ENCODE results near the gene KPNA6. TPM values are rescaled to one million over a fixed set of nuclear protein-coding genes. Genes with fewer than 3 reads are reported as not detected.

KPNA6 gene
- total RNA-seq, 1 experiment from 2014 or later = 114 TPM

DNA sequence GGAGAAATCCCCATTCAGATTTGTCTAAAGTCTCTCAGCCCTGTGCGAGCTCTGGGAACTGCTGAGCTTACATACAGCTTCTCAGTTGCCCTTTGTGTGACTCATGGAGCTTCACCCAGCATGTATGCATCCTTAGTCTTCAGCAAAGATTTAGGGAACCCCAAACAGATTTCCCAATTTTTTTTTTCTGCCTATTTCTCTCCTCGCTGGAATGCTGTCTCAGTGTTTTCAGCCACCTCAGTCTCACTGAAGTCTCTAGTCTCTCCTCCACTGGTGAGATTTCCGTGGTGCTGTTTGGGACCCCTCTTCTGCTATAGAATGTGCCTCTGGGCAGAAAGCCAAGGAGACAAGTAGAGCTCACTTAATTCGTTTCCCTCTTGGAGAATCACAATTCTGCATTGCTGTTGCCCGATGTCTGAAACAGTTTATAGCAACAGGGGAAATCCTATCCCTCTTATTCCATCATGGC, 43.5 kb downstream of the KPNA6 start:
- no peak overlapping the region for H3K23ac ChIP-seq (ENCODE audit: insufficient read length, low read depth, low read length)
- H3K9ac ChIP-seq (ENCODE audit: extremely low read depth, insufficient read length, low read length) = no peak overlapping the region
- no peak overlapping the region for H3K56ac ChIP-seq (ENCODE audit: insufficient read length, low read depth, low read length)
- H2BK120ac ChIP-seq (ENCODE audit: low read depth, low read length, poor library complexity, severe bottlenecking) = no peak overlapping the region
- no peak overlapping the region for H3T11ph ChIP-seq (ENCODE audit: low read length)
- H3K4me1 ChIP-seq (ENCODE audit: insufficient read depth, low read length) = no peaks in the 10 kb centered on the region
- no peak overlapping the region for H4K91ac ChIP-seq (ENCODE audit: insufficient read length, low read depth, low read length)
- no peak overlapping the region for H2AFZ ChIP-seq (ENCODE audit: low read length)
- no peak overlapping the region for H3K18ac ChIP-seq (ENCODE audit: insufficient read length, low read depth, low read length)
- H3K9me3 Mint-ChIP-seq = no peaks in the 10 kb centered on the region; a peak in 1 of 5 replicates
- H2BK20ac ChIP-seq (ENCODE audit: low read depth, low read length, poor library complexity, severe bottlenecking) = no peak overlapping the region
- H2BK12ac ChIP-seq (ENCODE audit: insufficient read length, low read depth, low read length) = no peak overlapping the region
- H3K79me2 ChIP-seq (ENCODE audit: insufficient read depth, low read length) = peaks cover 2% of the 10 kb centered on the region; the same call in 1 of the 2 replicates
- H2AK5ac ChIP-seq (ENCODE audit: insufficient read length, low read length) = no peak overlapping the region
- H2BK15ac ChIP-seq (ENCODE audit: low read depth, low read length) = no peak overlapping the region
- H4K5ac ChIP-seq (ENCODE audit: insufficient read length, low read depth, low read length) = no peak overlapping the region
- H3K4me3 Mint-ChIP-seq = no peak overlapping the region
- no peaks in the 10 kb centered on the region for H3K27me3 Mint-ChIP-seq (ENCODE audit: low read depth)
- H3K27ac ChIP-seq (ENCODE audit: insufficient read length, low read depth, low read length) = no peak overlapping the region
- no peak overlapping the region for H3K4ac ChIP-seq (ENCODE audit: low read depth, low read length)
- H4K8ac ChIP-seq (replicated peaks; ENCODE audit: insufficient read length, low read depth, low read length) = no peak overlapping the region
- H3K36me3 Mint-ChIP-seq (ENCODE audit: insufficient read depth in 1 of 3, low read depth in 3 of 3) = peaks cover 8 to 15% (median 13%) of the 10 kb centered on the region in 3 experiments; a peak in 6 of 7 replicates
- no peaks in the 10 kb centered on the region for H3K9me3 ChIP-seq (ENCODE audit: control insufficient read depth, low read depth, low read length)
- peak overlapping the region in 2 of 3 experiments; percentile 40 to 70; a peak in 3 of 7 replicates for H3K27ac Mint-ChIP-seq
- TF ChIP-seq CTCF (conservative IDR thresholded peaks at IDR 0.05) = no peak
- no peak for DNase-seq
- WGBS (ENCODE audit: extremely low coverage, insufficient read length, low lambda C conversion rate) = no CpG with 5 or more reads among the region's 5 CpGs
- peaks cover 7 to 13% of the 10 kb centered on the region in 2 experiments; a peak in 3 of 4 replicates for H3K4me1 Mint-ChIP-seq
- H3K14ac ChIP-seq (ENCODE audit: insufficient read depth, low read length) = no peak overlapping the region
- H3K4me2 ChIP-seq (ENCODE audit: insufficient read depth, insufficient read length, low read length) = no peak overlapping the region
- H2BK5ac ChIP-seq (ENCODE audit: insufficient read length, low read length) = no peak overlapping the region
- H3K27me3 ChIP-seq (ENCODE audit: insufficient read depth, low read length) = no peaks in the 10 kb centered on the region
- no peaks in the 10 kb centered on the region for H3K23me2 ChIP-seq (ENCODE audit: insufficient read length, low read depth, low read length, poor library complexity, severe bottlenecking)
- H4K20me1 ChIP-seq (ENCODE audit: control insufficient read depth, insufficient read depth, insufficient read length) = no peaks in the 10 kb centered on the region
- H3K79me1 ChIP-seq (ENCODE audit: insufficient read depth, low read depth, low read length, poor library complexity, severe bottlenecking) = peaks cover 8% of the 10 kb centered on the region

Measured in H9 (cell line).